H1 (cell line): Measurements from ENCODE around the gene DET1.

ENCODE experiments used
- CTCF ChIP-seq, 3 experiments: IDR thresholded peaks; 1 replicate in 2 of 3; 2 replicates in 1 of 3; pipeline versions ENCODE4 v1.5.1 to v1.6.1; 2011; ENCODE audit warnings: low read length in 3 of 3, mild to moderate bottlenecking in 3 of 3, inconsistent platforms in 2 of 3, low read depth in 1 of 3, moderate library complexity in 1 of 3; ENCODE audit not compliant: insufficient read depth in 1 of 3; ENCODE audit errors: control extremely low read depth in 1 of 3
- SP2 ChIP-seq: IDR thresholded peaks from 2 replicates; pipeline ENCODE4 v1.6.1; 2012; ENCODE audit warnings: mild to moderate bottlenecking, low read length, inconsistent platforms
- YY1 ChIP-seq: IDR thresholded peaks from 2 replicates; pipeline ENCODE4 v1.6.1; 2011; ENCODE audit warnings: low read depth, mild to moderate bottlenecking, low read length

GRCh38 chr15:88467073-88467934, 79.2 kb downstream of the DET1 start, which contains the start of the genes MRPL46 and MRPS11:
- TF ChIP-seq YY1 = peak; percentile 99
- no peak for TF ChIP-seq CTCF (IDR thresholded peaks at IDR 0.05; ENCODE audit: control extremely low read depth in 1 of 3, insufficient read depth in 1 of 3, low read depth in 1 of 3, low read length in 3 of 3)
- no peak for TF ChIP-seq SP2
